ENCODE results near the gene FBL. TPM values are rescaled to one million over a fixed set of nuclear protein-coding genes. Genes with fewer than 3 reads are reported as not detected.

Gene FBL
- total RNA-seq, 1 donor from 2014 or later: 135 TPM

- H3K36me3 Mint-ChIP-seq (ENCODE audit: low read depth, unreplicated experiment): peaks cover 26% of the 10 kb centered on the region
- peaks cover 48% of the 10 kb centered on the region for H3K36me3 ChIP-seq (ENCODE audit: insufficient read depth, low read length)
Observed at GRCh38 chr19:39833160-39833463, 13.1 kb downstream of the FBL start.

GRCh38 chr19:39832341-39833083, 13.7 kb downstream of the FBL start:
- peak overlapping the region; percentile 96 for H3K27ac ChIP-seq (ENCODE audit: low read depth, low read length)
- peaks cover 2% of the 10 kb centered on the region for H3K9me3 Mint-ChIP-seq (ENCODE audit: unreplicated experiment)
- peaks cover 42% of the 10 kb centered on the region for H3K36me3 ChIP-seq (ENCODE audit: insufficient read depth, low read length)
- DNase-seq (ENCODE audit: low read depth) (no peak), FAIRE-seq (no peak)
- no peaks in the 10 kb centered on the region for H3K27me3 Mint-ChIP-seq (ENCODE audit: low read depth, unreplicated experiment)
- H3K27me3 ChIP-seq (ENCODE audit: insufficient read depth, low read length): no peaks in the 10 kb centered on the region
- no peak for TF ChIP-seq EZH2 (IDR thresholded peaks at IDR 0.05; ENCODE audit: insufficient read depth, low read length)
- no peak for TF ChIP-seq CTCF (IDR thresholded peaks at IDR 0.05; ENCODE audit: insufficient read depth, low read depth, low read length)
- peak overlapping the region; percentile 93 for H3K27ac Mint-ChIP-seq (ENCODE audit: unreplicated experiment)
- peak overlapping the region; percentile 94 for H3K4me3 Mint-ChIP-seq (ENCODE audit: unreplicated experiment)
- peak overlapping the region; percentile 92 for H3K4me2 ChIP-seq (ENCODE audit: low read length)
- peak overlapping the region; percentile 78 for H3K4me3 ChIP-seq (ENCODE audit: insufficient read depth, low read depth, low read length)
- H2AFZ ChIP-seq (ENCODE audit: low read depth, low read length): no peak overlapping the region
- peaks cover 26% of the 10 kb centered on the region for H3K79me2 ChIP-seq (ENCODE audit: insufficient read depth, low read length)
- peaks cover 6% of the 10 kb centered on the region for H3K4me1 ChIP-seq (ENCODE audit: insufficient read depth, low read length)
- H3K9me3 ChIP-seq (ENCODE audit: insufficient read depth, low read depth, low read length): no peaks in the 10 kb centered on the region
- peaks cover 26% of the 10 kb centered on the region for H3K36me3 Mint-ChIP-seq (ENCODE audit: low read depth, unreplicated experiment)
- H4K20me1 ChIP-seq (ENCODE audit: insufficient read depth, low read length): peaks cover 12% of the 10 kb centered on the region
- peak overlapping the region; percentile 98 for H3K9ac ChIP-seq (ENCODE audit: low read length)
- peaks cover 17% of the 10 kb centered on the region for H3K4me1 Mint-ChIP-seq (ENCODE audit: low read depth, unreplicated experiment)

More at GRCh38 chr19:39833160-39833463, 13.1 kb downstream of the FBL start:
- Mint-ChIP-seq H3K4me3 (ENCODE audit: unreplicated experiment) (peak overlapping the region; percentile 94), H3K4me1 (ENCODE audit: low read depth, unreplicated experiment) (peaks cover 17% of the 10 kb centered on the region), H3K27ac (ENCODE audit: unreplicated experiment) (peak overlapping the region; percentile 93), H3K9me3 (ENCODE audit: unreplicated experiment) (peaks cover 2% of the 10 kb centered on the region), H3K27me3 (ENCODE audit: low read depth, unreplicated experiment) (no peaks in the 10 kb centered on the region)
- FAIRE-seq (no peak), DNase-seq (ENCODE audit: low read depth) (no peak)
- Histone ChIP-seq H3K9me3 (ENCODE audit: insufficient read depth, low read depth, low read length) (no peaks in the 10 kb centered on the region), H4K20me1 (ENCODE audit: insufficient read depth, low read length) (peaks cover 12% of the 10 kb centered on the region), H3K27ac (ENCODE audit: low read depth, low read length) (peak overlapping the region; percentile 96), H2AFZ (ENCODE audit: low read depth, low read length) (peak overlapping the region; percentile 87), H3K9ac (ENCODE audit: low read length) (peak overlapping the region; percentile 98), H3K4me2 (ENCODE audit: low read length) (peak overlapping the region; percentile 92), H3K4me3 (ENCODE audit: insufficient read depth, low read depth, low read length) (peak overlapping the region; percentile 78), H3K79me2 (ENCODE audit: insufficient read depth, low read length) (peaks cover 26% of the 10 kb centered on the region), H3K27me3 (ENCODE audit: insufficient read depth, low read length) (no peaks in the 10 kb centered on the region), H3K4me1 (ENCODE audit: insufficient read depth, low read length) (peaks cover 6% of the 10 kb centered on the region)
- TF ChIP-seq EZH2 (IDR thresholded peaks at IDR 0.05; ENCODE audit: insufficient read depth, low read length): no peak
- no peak for TF ChIP-seq CTCF (IDR thresholded peaks at IDR 0.05; ENCODE audit: insufficient read depth, low read depth, low read length)

- H3K27me3 Mint-ChIP-seq (ENCODE audit: low read depth, unreplicated experiment): no peaks in the 10 kb centered on the region
- Histone ChIP-seq H3K4me2 (ENCODE audit: low read length) (peak overlapping the region; percentile 92), H3K4me1 (ENCODE audit: insufficient read depth, low read length) (peaks cover 6% of the 10 kb centered on the region), H3K36me3 (ENCODE audit: insufficient read depth, low read length) (peaks cover 34% of the 10 kb centered on the region), H3K4me3 (ENCODE audit: insufficient read depth, low read depth, low read length) (no peak overlapping the region), H4K20me1 (ENCODE audit: insufficient read depth, low read length) (peaks cover 12% of the 10 kb centered on the region), H2AFZ (ENCODE audit: low read depth, low read length) (no peak overlapping the region), H3K27ac (ENCODE audit: low read depth, low read length) (no peak overlapping the region), H3K9me3 (ENCODE audit: insufficient read depth, low read depth, low read length) (no peaks in the 10 kb centered on the region), H3K79me2 (ENCODE audit: insufficient read depth, low read length) (peaks cover 26% of the 10 kb centered on the region), H3K9ac (ENCODE audit: low read length) (no peak overlapping the region), H3K27me3 (ENCODE audit: insufficient read depth, low read length) (no peaks in the 10 kb centered on the region)
- H3K4me3 Mint-ChIP-seq (ENCODE audit: unreplicated experiment): peak overlapping the region; percentile 94
- H3K36me3 Mint-ChIP-seq (ENCODE audit: low read depth, unreplicated experiment): peaks cover 25% of the 10 kb centered on the region
- FAIRE-seq (no peak), DNase-seq (ENCODE audit: low read depth) (no peak)
- no peak overlapping the region for H3K27ac Mint-ChIP-seq (ENCODE audit: unreplicated experiment)
- peaks cover 17% of the 10 kb centered on the region for H3K4me1 Mint-ChIP-seq (ENCODE audit: low read depth, unreplicated experiment)
- no peak for TF ChIP-seq EZH2 (IDR thresholded peaks at IDR 0.05; ENCODE audit: insufficient read depth, low read length)
- no peak for TF ChIP-seq CTCF (IDR thresholded peaks at IDR 0.05; ENCODE audit: insufficient read depth, low read depth, low read length)
- peaks cover 2% of the 10 kb centered on the region for H3K9me3 Mint-ChIP-seq (ENCODE audit: unreplicated experiment)
Observed at GRCh38 chr19:39831679-39832078, 14.5 kb downstream of the FBL start.

All from astrocyte (in vitro differentiated cells and primary cell).